PC-3 (cell line): ENCODE data around the gene CRACR2B.

Source experiments
- EZH2phosphoT487 ChIP-seq: fragments of 300-600 bp; sonication (generic); IDR thresholded peaks from 2 replicates; pipeline ENCODE4 v1.6.1; 2018; ENCODE audit warnings: mild to moderate bottlenecking, antibody characterized with exemption, low read length, borderline replicate concordance
- TF ChIP-seq, protein P1 (sequence below): fragments of 300-600 bp; sonication (generic); conservative IDR thresholded peaks from 2 replicates; pipeline ENCODE4 v1.5.1; 2017; ENCODE audit warnings: antibody characterized with exemption, low read depth, mild to moderate bottlenecking, low read length

DNA sequence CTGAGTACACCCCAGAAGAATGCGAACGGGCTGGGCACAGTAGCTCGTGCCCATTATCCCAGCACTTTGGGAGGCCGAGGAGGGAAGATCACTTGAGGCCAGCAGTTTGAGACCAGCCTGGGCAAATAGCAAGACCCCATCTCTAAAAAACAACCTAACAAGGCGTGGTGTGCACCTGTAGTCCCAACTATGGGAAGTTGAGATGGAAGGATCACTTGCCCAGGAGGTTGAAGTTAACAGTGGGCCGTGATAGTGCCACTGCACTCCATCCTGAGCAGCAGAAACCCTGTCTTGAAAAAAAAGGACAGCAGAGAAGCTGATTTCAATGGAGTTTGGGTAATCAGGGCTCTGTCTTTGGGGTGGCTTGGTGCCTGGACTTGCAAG is 14.7 kb upstream of the CRACR2B start:
- TF ChIP-seq, protein P1, sequence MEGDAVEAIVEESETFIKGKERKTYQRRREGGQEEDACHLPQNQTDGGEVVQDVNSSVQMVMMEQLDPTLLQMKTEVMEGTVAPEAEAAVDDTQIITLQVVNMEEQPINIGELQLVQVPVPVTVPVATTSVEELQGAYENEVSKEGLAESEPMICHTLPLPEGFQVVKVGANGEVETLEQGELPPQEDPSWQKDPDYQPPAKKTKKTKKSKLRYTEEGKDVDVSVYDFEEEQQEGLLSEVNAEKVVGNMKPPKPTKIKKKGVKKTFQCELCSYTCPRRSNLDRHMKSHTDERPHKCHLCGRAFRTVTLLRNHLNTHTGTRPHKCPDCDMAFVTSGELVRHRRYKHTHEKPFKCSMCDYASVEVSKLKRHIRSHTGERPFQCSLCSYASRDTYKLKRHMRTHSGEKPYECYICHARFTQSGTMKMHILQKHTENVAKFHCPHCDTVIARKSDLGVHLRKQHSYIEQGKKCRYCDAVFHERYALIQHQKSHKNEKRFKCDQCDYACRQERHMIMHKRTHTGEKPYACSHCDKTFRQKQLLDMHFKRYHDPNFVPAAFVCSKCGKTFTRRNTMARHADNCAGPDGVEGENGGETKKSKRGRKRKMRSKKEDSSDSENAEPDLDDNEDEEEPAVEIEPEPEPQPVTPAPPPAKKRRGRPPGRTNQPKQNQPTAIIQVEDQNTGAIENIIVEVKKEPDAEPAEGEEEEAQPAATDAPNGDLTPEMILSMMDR = no peak
- TF ChIP-seq EZH2phosphoT487 = no peak
